GM21619 (cell line): ENCODE measurements around the gene NDUFAB1.
"Not testable (repeated sequence)": the region's sequence is repeated elsewhere in the genome, so short reads cannot be mapped to it uniquely, and the experiment has no call there.

Source experiments
- ATAC-seq: cut with Tn5 transposase; IDR thresholded peaks from one replicate; pipeline ENCODE4 v1.9.1; 2021; ENCODE audit not compliant: unreplicated experiment

The NDUFAB1 gene

DNA sequence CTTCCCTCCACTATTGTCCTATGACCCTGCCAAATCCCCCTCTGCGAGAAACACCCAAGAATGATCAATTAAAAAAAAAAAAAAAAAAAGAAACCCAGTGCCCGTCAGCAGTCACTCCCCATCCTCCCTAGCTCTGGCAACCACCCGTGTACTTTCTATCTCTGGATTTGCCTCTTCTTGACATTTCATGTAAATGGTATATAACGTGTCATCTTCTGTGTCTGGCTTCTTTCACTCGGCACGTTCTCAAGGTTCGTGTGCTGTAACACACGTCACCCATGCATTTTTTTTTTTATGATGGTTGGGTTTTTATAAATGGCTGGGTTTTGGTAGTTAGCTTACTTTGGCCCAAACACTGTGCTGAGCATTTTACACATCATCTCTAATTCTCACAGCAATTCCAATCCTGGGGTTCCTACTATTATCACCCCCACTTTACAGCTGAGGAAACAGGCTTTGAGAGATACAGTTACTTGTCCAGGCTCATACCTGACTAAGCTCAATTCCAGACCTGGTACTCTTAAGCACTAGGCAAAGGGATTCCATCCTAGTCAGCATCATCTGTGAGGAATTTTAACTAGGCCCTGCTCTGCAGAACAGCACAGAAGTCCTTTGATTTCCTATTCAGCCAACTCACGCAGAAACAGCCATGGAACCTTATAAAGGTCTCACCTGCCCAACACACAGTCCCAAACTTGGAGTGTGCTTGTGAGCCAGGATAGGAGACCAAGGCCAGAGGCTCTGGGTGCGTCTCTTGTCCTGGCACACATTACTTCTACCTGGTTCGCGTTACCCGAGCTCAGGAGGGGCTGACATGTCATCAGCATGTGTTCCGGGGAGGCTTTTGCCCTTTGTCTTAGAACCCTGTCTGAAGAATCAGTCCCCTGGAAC is 11.7 kb downstream of the NDUFAB1 start:
- no peak for ATAC-seq

DNA sequence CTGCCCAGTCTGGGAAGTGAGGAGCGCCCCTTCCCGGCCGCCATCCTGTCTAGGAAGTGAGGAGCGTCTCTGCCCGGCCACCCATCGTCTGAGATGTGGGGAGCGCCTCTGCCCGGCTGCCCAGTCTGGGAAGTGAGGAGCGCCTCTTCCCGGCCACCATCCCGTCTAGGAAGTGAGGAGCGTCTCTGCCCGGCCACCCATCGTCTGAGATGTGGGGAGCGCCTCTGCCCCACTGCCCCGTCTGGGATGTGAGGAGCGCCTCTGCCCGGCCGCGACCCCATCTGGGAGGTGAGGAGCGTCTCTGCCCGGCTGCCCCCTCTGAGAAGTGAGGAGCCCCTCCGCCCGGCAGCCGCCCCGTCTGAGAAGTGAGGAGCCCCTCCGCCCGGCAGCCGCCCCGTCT is 12.8 kb downstream of the NDUFAB1 start:
- ATAC-seq = not testable (repeated sequence)

DNA sequence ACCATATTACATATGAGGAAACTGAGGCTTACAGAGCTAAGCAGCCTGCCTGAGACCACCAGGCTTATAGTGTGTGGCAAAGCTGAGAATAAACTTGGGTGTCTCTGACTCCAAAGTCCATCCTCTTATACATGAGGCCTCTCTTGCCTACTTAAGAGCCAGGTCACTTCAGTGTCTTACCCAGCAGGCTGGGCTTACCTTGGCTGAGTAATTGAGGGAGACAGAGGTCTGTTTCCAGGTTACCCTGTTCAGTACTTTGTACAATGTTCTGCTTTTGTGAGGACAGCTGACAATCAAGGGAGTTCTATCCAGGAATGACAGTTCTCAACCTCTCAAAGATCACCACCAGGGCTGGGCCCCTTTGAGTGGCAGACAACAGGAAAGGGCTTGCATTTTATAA is 14.4 kb downstream of the NDUFAB1 start:
- ATAC-seq = no peak

DNA sequence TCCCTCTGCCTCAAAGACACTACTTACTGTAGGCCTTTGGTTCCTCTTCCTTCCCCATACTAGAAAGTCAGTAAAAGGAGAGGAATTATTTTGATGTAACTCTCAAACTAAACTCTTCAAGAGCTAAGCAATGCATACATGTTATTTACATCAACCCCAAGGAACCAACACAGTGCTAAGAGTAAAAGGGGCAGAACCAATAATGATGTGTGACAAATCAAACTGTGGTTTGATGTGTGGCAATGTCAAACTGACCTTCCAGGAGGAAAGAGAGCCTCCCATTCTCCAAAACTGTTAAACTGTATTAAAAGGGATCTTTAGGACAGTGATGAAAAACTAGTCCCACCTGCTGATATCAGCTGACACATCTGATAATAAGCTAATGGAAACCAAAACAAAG is 15.7 kb downstream of the NDUFAB1 start:
- ATAC-seq = no peak

DNA sequence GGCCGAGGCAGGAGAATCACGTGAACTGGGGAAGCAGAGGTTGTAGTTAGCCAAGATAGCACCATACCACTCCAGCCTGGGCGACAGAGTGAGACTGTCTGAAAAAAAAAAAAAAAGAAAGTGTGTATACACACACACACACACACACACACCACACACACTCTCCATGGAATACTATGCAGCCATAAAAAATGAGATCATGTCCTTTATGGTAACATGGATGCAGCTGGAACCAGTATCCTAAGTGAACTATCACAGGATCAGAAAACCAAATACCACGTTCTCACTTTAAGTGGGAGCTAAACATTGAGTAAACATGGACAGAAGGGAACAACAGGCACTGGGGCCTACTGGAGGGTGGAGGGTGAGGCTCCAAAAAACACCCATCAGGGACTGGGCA is 16.7 kb downstream of the NDUFAB1 start:
- ATAC-seq = no peak

DNA sequence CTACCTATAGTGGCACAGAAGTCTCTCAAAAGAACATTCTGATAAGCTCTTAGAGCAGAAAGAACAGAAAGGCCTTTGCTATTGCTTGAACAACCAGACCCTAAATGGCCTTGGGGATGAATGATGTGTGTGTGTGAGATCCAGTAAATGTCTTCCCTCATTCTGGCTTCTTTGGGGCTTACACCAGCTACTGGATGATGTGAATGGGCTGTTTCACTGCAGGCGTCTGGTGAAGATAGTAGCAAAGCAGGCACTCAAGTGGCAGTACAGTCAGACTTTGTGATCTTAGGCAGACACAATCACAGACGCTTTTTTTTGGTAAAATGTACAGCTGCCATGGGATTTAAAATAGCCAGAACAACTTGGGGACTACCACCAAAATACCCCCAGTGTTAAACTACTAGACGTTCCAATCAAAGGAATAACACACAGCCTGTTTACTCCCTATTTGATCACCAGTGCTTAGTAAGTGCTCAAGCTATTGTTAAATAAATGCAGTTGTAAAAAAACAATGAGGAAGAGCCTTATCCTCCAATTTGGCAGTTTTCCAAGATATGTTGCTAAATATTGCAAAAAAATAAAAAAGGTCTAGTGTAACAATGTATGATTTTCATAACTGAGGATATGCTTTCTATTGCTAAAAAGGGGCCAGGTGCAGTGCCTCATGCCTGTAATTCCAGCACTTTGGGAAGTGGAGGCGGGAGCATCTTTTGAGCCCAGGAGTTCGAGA is 17.9 kb downstream of the NDUFAB1 start:
- no peak for ATAC-seq

DNA sequence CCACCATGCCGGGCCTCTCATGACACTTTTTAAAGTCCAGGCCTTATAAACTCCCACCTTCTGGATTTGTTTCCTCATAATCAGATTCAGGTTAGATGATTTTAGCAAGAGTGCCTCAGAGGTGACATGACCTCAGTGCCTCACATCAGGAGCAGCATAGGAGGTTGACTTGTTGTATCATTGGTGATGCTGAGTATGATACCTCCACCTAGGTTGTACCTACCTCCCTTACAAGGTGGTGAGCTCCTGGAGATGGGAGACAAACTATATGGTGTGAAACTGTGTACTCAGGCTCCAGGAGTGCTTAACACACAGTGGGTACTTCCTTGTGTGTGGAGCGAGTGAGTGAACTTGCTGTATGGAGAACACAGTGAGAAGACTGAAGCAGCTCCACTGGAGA is 18.6 kb downstream of the NDUFAB1 start:
- no peak for ATAC-seq

DNA sequence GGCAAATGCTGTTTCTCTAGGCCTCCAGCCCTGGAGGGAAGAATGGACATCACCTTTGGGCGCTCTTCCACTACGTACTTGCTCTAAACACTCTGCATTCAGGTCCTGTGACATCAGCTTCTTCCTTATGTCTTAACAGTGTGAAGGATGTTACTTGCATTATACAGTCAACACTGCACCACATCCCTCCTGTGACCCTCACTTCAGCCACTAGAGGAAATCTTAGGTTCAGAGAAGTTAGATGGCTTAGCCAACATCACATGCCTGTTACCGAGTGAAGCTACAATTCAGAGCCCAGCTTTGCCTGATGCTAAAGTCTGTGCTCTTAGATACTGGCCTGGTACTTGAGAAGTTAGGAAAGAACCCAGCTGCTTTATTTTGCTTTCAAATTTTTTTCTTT is 20.3 kb downstream of the NDUFAB1 start:
- ATAC-seq = no peak

DNA sequence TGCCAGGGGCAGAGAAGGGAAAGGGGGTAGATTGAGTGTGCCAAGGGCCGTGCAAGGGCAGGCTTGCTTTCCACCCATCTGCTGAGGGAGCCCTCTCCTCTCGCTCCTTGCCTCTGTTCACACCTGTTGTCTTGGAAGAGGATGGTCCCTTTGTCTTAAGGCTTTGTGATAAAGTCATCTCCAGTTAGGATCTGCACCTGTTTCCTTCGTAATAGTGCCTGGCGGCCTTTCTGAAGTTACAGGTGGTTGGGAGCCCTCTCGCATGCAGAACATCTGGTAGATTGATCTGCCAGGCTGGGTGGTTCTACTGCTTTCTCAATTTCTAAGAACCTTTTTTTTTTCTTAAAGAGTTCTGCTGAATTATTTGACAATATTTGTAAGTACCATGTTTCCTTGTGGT is 22.3 kb downstream of the NDUFAB1 start:
- no peak for ATAC-seq

DNA sequence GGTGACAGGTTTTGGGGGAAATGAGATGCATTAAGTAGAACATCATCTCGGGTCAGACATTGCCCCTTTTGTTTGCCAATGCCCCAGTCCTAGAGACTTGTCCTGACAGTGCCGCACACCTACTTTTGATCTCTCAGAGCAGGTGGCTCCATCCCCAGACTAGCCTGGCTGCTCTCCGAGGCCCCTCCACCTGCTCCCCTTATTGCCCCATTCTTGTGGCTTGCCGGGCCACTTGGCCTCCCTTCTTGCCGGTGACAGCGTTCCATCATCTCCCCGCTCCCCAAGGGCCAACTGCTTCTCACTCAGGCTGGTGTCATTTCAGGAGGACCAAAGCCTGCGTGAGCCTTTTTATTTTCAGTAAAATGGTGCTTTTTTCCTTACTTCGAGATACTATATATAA is 23.7 kb downstream of the NDUFAB1 start:
- ATAC-seq = no peak

DNA sequence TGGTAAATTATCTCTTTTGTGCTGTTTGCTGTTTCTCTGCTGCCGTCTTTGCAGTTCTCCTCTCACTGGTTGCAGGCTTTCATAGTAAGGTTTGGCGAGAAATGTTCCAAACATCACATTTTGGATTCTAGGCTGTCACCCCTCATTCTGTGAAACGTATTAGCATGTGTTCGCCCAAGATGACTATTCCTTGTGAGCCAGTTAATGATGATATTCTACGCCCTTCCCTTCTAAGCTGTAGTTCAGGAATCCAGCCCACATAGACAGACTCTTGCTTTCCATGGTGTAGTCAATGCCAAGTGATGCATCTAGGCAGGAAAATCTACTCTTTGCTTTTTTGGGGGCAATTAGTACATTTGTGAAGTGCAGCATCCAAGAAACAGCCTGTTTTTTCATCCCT is 24.2 kb downstream of the NDUFAB1 start:
- ATAC-seq = no peak

DNA sequence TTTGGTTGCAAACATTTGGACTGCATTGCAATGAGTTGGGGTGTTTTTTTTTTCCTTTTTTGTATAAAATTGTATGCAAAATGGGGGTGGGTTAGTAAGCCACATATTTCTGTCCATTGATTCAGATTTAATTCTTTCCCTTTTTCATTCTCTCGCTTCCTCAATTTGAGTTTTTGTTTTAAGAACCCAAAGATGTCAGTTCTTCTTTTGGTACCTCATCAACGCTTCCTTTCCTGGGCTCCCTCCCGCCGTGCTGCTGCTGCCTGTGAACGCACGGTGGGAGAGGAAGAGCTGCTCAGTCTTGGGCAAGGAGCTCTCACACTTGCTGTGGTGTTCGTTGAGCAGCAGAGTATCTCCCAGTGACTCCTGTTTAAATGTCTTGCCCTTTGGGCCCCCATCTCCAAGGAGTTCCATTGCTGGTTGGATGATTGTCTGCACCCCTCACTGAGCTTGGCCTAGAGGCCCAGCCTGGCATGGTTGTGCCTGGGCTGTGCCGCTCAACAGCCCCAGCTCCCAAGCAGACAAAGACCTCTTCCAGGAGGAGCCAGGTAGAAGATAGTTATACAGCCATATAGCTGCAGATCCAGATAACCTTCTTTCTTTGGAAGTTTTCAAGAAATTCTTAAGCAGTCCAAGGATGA is 25.0 kb downstream of the NDUFAB1 start:
- ATAC-seq = no peak

DNA sequence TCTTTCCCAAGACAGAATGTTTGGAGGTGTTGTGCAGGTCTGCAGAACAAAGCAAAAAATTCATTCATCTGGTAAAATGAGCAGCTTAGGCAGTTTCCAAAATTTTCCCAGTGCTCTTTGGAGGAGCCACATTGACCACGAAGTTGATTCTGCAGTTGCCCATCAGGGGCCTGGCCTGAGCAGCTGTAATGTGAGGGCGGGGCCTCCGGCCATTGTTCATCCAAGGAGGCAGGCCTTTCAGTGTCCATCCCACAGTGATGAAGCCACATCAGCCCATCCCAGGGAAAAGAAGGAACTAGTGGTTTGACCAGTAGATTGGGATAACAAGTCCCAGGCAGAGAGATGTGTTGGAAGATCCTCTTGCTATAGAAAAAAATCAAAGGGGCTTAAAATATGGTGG is 28.5 kb downstream of the NDUFAB1 start:
- no peak for ATAC-seq

DNA sequence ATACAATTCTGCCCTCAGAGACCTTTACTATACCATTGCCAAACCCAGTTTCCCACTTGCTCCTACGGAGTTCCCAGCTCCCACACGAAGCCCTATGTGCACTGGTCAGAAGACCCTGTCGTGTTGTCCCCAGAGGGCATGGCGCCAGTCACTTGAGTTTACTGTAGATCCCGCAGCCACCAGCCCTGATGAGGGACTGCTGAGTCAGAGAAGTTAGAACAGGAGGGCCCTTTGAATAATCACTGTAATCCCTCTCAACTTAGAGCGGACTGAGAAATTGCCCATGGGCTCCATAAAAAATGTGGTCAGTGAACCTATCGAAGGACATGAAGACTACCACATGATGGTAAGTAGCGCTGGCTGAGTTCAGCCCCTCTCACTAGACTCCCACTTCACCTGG is 29.4 kb downstream of the NDUFAB1 start:
- ATAC-seq = no peak

DNA sequence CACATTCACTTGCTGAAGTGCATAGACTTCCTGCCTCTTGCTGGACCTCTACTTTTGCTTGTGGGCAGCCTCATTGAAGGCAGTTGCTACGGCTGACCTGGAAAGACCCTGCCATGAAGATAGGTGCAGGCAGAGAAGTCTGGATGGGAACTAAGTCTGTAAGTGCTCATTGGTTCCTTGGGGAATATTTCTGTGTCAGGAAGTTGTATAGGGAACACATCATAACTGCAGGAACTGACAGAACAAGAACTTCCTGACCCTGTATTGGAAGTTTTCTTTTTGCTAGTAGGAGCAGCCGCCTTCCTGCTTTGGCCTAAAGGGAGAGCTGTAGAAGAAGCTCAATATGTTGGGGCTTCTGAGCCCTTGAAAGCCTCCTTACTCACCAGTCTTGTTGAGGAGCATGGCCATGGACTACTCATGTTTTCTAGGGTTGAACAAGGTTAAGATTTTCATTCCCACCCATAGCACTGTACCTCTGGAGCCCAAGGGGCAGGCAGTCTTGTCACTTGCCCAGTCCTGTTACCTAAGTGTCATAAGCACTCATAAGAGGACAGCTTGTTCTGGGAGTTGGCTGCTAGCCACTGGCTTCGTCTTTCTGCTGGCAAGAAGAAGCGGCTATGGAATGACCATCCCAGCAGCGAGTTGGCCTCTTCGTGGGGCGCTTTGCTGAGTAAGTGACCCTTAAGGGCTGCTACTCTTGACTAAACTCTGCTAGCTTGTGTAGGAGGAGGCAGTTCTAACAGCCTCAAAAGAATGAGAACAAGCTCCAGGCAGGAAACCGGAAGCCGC is 31.3 kb downstream of the NDUFAB1 start:
- ATAC-seq = no peak

DNA sequence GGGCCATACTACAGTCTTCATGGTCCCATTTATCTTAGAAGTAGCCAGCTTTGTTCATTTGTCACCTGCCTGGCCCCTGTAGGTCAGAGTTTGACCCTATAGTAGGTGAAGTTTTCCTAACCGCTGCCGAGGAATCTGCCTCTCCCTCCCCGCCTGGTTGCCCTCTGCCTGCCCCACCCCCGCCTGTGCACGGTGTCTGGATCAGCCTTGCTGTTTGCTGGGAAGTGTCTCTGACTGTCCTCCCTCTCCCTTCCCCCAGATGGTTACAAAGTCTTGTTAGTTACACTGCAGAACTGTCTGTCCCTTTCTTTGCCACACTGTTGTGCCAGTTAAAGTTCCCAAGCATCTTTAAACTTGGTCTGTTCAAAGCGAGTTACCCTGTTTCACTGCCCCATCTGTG is 32.9 kb downstream of the NDUFAB1 start:
- no peak for ATAC-seq

DNA sequence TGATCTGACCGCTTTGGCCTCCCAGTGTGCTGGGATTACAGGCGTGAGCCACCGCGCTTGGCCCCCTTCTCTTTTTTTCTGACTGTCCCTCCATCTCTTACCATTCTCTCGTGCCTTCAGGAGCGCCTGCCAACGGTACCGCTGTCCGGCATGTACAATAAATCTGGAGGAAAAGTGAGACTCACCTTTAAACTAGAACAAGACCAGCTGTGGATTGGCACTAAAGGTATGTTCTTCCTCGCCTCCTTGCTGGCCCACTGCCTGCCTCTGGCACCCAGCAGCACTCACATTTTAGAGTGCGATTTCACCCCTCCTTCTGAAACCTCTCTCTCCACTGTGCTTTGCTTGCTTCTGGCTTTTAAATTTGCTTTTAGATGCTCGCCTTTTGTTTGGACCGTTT is 33.6 kb downstream of the NDUFAB1 start:
- no peak for ATAC-seq

DNA sequence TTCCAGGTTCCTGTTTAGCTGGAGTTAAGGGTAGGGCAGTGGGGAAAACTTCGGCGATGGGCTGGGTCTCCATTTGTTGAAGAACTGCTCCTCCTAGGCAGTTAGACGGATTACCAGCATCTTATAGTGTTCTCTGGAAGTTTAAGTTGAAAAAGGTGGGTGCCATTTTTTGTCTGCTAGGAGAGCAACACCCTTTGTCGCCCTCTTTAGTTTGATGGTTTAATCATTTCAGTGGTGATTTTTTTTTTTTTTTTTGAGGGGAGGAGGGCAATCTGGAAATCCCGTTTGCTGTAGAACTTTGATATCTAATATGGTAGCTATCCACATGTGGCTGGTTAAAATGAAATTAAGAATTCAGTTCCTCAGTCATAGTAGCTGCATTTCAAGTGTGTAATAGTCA is 34.5 kb downstream of the NDUFAB1 start:
- ATAC-seq = no peak

DNA sequence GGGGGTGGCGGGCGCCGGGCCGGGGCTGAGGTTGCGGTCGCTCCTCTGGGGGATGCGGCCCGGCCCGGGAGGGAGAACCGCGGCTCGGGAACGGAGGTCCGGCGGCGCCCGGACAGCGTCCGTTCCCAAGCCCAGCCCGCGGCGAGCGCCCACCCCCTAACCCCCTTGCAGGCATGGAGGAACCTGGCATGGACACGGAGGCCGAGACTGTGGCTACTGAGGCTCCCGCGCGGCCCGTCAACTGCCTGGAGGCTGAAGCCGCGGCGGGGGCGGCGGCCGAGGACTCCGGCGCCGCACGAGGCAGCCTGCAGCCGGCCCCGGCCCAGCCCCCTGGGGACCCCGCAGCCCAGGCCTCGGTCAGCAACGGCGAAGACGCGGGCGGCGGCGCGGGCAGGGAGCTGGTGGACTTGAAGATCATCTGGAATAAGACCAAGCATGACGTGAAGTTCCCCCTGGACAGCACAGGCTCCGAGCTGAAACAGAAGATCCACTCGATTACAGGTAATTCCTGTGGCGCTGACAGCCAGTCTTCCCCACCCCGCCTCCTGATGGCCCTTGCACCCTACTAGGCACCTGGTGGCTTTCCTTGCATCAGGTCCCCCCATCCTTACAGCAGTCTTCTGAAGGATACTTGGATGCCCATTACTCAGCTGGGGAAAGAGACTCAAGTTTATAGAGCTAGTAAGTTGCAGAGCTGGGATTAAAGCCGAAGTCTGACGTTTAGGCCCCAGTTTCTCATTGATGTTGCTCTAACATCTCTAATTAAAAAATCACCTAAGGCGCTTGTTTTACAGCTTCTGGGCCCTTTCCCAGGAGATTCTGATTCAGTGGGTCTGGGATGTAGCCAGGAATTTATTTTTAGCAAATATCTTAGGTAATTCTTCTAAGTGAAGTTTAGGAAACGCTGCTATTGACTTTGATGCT is 38.1 kb downstream of the NDUFAB1 start:
- ATAC-seq = peak; percentile 8
